H1 (cell line): ENCODE results near the gene PRIMA1.

ENCODE experiments used
- CEBPB ChIP-seq: IDR thresholded peaks from 2 replicates; pipeline ENCODE4 v1.6.1; 2012; ENCODE audit warnings: low read depth, low read length
- CTCF ChIP-seq, 3 experiments: IDR thresholded peaks; 1 replicate in 2 of 3; 2 replicates in 1 of 3; pipeline versions ENCODE4 v1.5.1 to v1.6.1; 2011; ENCODE audit warnings: low read length in 3 of 3, mild to moderate bottlenecking in 3 of 3, inconsistent platforms in 2 of 3, low read depth in 1 of 3, moderate library complexity in 1 of 3; ENCODE audit not compliant: insufficient read depth in 1 of 3; ENCODE audit errors: control extremely low read depth in 1 of 3
- EP300 ChIP-seq, 2 experiments: IDR thresholded peaks; 1 replicate in 1 of 2; 2 replicates in 1 of 2; pipeline ENCODE4 v1.6.1; 2011 to 2012; ENCODE audit warnings: low read depth in 2 of 2, low read length in 2 of 2, mild to moderate bottlenecking in 2 of 2, borderline replicate concordance in 1 of 2, inconsistent platforms in 1 of 2, moderate library complexity in 1 of 2
- EZH2 ChIP-seq: fragments of 200-600 bp; sonication (generic); IDR thresholded peaks from 2 replicates; pipeline ENCODE4 v1.7.1; 2012; ENCODE audit warnings: low read depth, mild to moderate bottlenecking, moderate library complexity, low read length, inconsistent platforms; ENCODE audit not compliant: severe bottlenecking
- KDM1A ChIP-seq: fragments of 200-600, 300-600 bp; sonication (generic); IDR thresholded peaks from 2 replicates; pipeline ENCODE4 v1.7.1; 2016; ENCODE audit warnings: mild to moderate bottlenecking, low read length, borderline replicate concordance
- MAX ChIP-seq: IDR thresholded peaks from 2 replicates; pipeline ENCODE4 v1.6.1; 2012; ENCODE audit warnings: inconsistent platforms
- POLR2A ChIP-seq, 2 experiments: IDR thresholded peaks; 1 replicate in 1 of 2; 2 replicates in 1 of 2; pipeline ENCODE4 v1.6.1; 2011; ENCODE audit warnings: low read depth in 2 of 2, low read length in 2 of 2, mild to moderate bottlenecking in 2 of 2; ENCODE audit errors: control extremely low read depth in 1 of 2
- SIRT6 ChIP-seq: IDR thresholded peaks from one replicate; pipeline ENCODE4 v1.7.1; 2012; ENCODE audit warnings: low read length, inconsistent platforms
- USF2 ChIP-seq: IDR thresholded peaks from 2 replicates; pipeline ENCODE4 v1.6.1; 2011; ENCODE audit warnings: low read length, improper control_type of control experiment
- ZNF274 ChIP-seq: IDR thresholded peaks from 2 replicates; pipeline ENCODE4 v1.7.0; 2012; ENCODE audit warnings: low read length, borderline replicate concordance; ENCODE audit errors: extremely low read depth

GRCh38 chr14:93688820-93689219 is 99.5 kb downstream of the PRIMA1 start:
- TF ChIP-seq ZNF274 (no peak), CEBPB (no peak), KDM1A (no peak), CTCF (IDR thresholded peaks at IDR 0.05; ENCODE audit: control extremely low read depth in 1 of 3, insufficient read depth in 1 of 3, low read depth in 1 of 3, low read length in 3 of 3) (no peak), EZH2 (no peak), POLR2A (IDR thresholded peaks at IDR 0.05; ENCODE audit: control extremely low read depth in 1 of 2, low read depth in 2 of 2, low read length in 2 of 2) (no peak), MAX (no peak), EP300 (IDR thresholded peaks at IDR 0.05; ENCODE audit: borderline replicate concordance in 1 of 2, low read depth in 2 of 2, low read length in 2 of 2) (no peak), SIRT6 (no peak), USF2 (no peak)
